SU-DHL-6 (cell line): ENCODE measurements around the gene CBFA2T3.

Experiments
- H2AFZ ChIP-seq: fragments of 200-600 bp; sonication (generic); 2 replicates; pipeline ENCODE4 v1.6.1; 2014; ENCODE audit warnings: low read depth, mild to moderate bottlenecking, moderate library complexity, mixed read lengths, antibody characterized with exemption, low read length; ENCODE audit not compliant: severe bottlenecking
- H3F3A ChIP-seq: fragments of 200-600 bp; shearing (Covaris generic); 2 replicates; pipeline ENCODE4 v1.6.0; 2016; ENCODE audit warnings: antibody characterized with exemption, mild to moderate bottlenecking; ENCODE audit not compliant: insufficient read depth
- H3K27ac ChIP-seq: fragments of 200-600 bp; sonication (generic); 2 replicates; pipeline ENCODE4 v1.5.1; 2016; ENCODE audit warnings: low read depth, mild to moderate bottlenecking, low read length, moderate library complexity, mixed read lengths
- H3K27me3 ChIP-seq: fragments of 200-600 bp; sonication (generic), shearing (Covaris generic); 2 replicates; pipeline ENCODE4 v1.6.0; 2014; ENCODE audit warnings: mild to moderate bottlenecking, low read length
- H3K36me3 ChIP-seq: fragments of 200-600 bp; sonication (generic); 2 replicates; pipeline ENCODE4 v1.6.1; 2014; ENCODE audit warnings: mild to moderate bottlenecking, low read length, mixed read lengths
- H3K4me2 ChIP-seq: fragments of 300-600, 200-600 bp; shearing (Covaris generic), sonication (generic); 2 replicates; pipeline ENCODE4 v1.6.0; 2014; ENCODE audit warnings: low read length, low read depth, mild to moderate bottlenecking; ENCODE audit not compliant: poor library complexity, severe bottlenecking
- H3K4me3 ChIP-seq: fragments of 200-600 bp; sonication (generic); 2 replicates; pipeline ENCODE4 v1.5.1; 2014; ENCODE audit warnings: antibody characterized with exemption, low read length, mild to moderate bottlenecking, mixed read lengths; ENCODE audit not compliant: insufficient read depth, poor library complexity, severe bottlenecking
- H3K79me2 ChIP-seq: fragments of 200-600 bp; sonication (generic); 2 replicates; pipeline ENCODE4 v1.6.1; 2014; ENCODE audit warnings: mild to moderate bottlenecking, low read length, moderate library complexity; ENCODE audit not compliant: insufficient read depth
- H3K9ac ChIP-seq: fragments of 200-600 bp; sonication (generic); 2 replicates; pipeline ENCODE4 v1.7.0; 2014; ENCODE audit warnings: mild to moderate bottlenecking, low read length
- H3K9me2 ChIP-seq: fragments of 200-600 bp; sonication (generic); replicated peaks from 2 replicates; pipeline ENCODE4 v1.6.1; 2014; ENCODE audit warnings: low read length; ENCODE audit not compliant: insufficient read depth
- H3K9me3 ChIP-seq: fragments of 200-600 bp; sonication (generic); 2 replicates; pipeline ENCODE4 v1.6.1; 2014; ENCODE audit warnings: low read length, mixed read lengths; ENCODE audit not compliant: insufficient read depth
- H4K20me1 ChIP-seq: fragments of 200-600 bp; sonication (generic); 2 replicates; pipeline ENCODE4 v1.6.1; 2014; ENCODE audit warnings: low read depth, mild to moderate bottlenecking, antibody characterized with exemption, low read length, moderate library complexity, mixed read lengths
- CTCF ChIP-seq: fragments of 200-600 bp; sonication (generic); IDR thresholded peaks from one replicate; pipeline ENCODE4 v1.5.1; 2017; ENCODE audit warnings: antibody characterized with exemption, mild to moderate bottlenecking, low read length, moderate library complexity; ENCODE audit not compliant: insufficient read depth, poor library complexity, severe bottlenecking
- EZH2phosphoT487 ChIP-seq: fragments of 200-600 bp; sonication (generic), shearing (Covaris generic); conservative IDR thresholded peaks from 2 replicates; pipeline ENCODE4 v1.6.1; 2018; ENCODE audit warnings: mild to moderate bottlenecking, antibody characterized with exemption, low read length, moderate library complexity, mixed read lengths

The CBFA2T3 gene

GRCh38 chr16:88926374-88926990, 50.5 kb downstream of the CBFA2T3 start:
- H3K36me3 ChIP-seq = no peaks in the 10 kb centered on the region
- no peaks in the 10 kb centered on the region for H3K9me2 ChIP-seq
- H2AFZ ChIP-seq = no peak overlapping the region
- H3F3A ChIP-seq = no peaks in the 10 kb centered on the region
- H3K9ac ChIP-seq = no peak overlapping the region
- H3K4me2 ChIP-seq = no peak overlapping the region
- H3K27ac ChIP-seq = no peak overlapping the region
- no peak overlapping the region for H3K4me3 ChIP-seq
- TF ChIP-seq CTCF (no peak), EZH2phosphoT487 (no peak)
- no peaks in the 10 kb centered on the region for H3K27me3 ChIP-seq
- H3K79me2 ChIP-seq = peaks cover 98% of the 10 kb centered on the region
- peaks cover 11% of the 10 kb centered on the region; the same call in 1 of the 2 replicates for H4K20me1 ChIP-seq
- no peaks in the 10 kb centered on the region for H3K9me3 ChIP-seq

GRCh38 chr16:88925540-88925887, 51.5 kb downstream of the CBFA2T3 start:
- Histone ChIP-seq H3F3A (no peaks in the 10 kb centered on the region), H4K20me1 (peaks cover 11% of the 10 kb centered on the region; the same call in 1 of the 2 replicates), H3K9ac (no peak overlapping the region), H2AFZ (no peak overlapping the region), H3K4me3 (no peak overlapping the region), H3K4me2 (no peak overlapping the region), H3K9me3 (no peaks in the 10 kb centered on the region), H3K27ac (no peak overlapping the region), H3K27me3 (no peaks in the 10 kb centered on the region), H3K36me3 (no peaks in the 10 kb centered on the region), H3K9me2 (no peaks in the 10 kb centered on the region), H3K79me2 (peaks cover 98% of the 10 kb centered on the region)
- TF ChIP-seq EZH2phosphoT487 (no peak), CTCF (no peak)

DNA sequence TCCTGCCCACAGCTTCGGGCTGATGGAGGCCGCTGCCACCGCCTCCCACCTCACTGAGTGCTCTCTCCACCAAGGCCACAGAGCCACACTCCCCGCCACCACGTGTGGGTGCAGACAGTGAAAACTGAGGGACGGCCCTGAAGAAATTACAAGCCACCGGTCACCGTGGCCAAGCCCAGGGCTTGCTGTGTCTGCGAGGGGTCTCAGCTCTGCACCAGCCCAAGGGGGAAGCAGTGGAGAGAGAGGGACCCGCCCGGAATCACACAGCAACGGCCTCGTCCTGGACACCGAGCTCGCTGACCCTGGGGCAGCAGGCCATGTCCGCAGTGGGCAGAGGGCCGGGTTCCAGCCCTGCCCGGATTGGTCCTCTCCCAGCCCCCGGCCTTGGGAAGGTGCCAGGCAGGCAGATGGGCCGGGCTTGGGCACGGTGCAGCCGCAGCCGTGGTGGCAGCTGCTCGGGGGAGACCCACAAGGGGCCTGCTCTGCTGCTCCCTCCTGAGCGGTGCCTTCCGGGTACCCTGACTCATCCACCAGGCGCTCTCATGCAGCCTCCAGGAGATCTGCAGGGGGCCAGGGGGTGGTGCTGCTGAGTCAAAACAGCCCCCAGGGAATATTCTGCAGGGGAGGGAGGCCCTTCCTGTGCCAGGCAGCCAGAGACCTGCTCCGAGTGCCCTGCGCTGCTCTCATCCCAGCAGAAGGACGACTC, 52.0 kb downstream of the CBFA2T3 start:
- no peaks in the 10 kb centered on the region for H3F3A ChIP-seq
- no peaks in the 10 kb centered on the region for H3K36me3 ChIP-seq
- TF ChIP-seq EZH2phosphoT487 (no peak), CTCF (no peak)
- no peaks in the 10 kb centered on the region for H3K9me2 ChIP-seq
- H3K27ac ChIP-seq = no peak overlapping the region
- no peak overlapping the region for H2AFZ ChIP-seq
- H4K20me1 ChIP-seq = peaks cover 11% of the 10 kb centered on the region; the same call in 1 of the 2 replicates
- no peaks in the 10 kb centered on the region for H3K9me3 ChIP-seq
- peaks cover 98% of the 10 kb centered on the region for H3K79me2 ChIP-seq
- no peak overlapping the region for H3K4me3 ChIP-seq
- no peak overlapping the region for H3K9ac ChIP-seq
- no peaks in the 10 kb centered on the region for H3K27me3 ChIP-seq
- H3K4me2 ChIP-seq = no peak overlapping the region
